Hepatocyte (in vitro differentiated cells): Measurements from ENCODE around the gene SPON1. TPM values are rescaled to one million over a fixed set of nuclear protein-coding genes. Genes with fewer than 3 reads are reported as not detected.
A peak's percentile ranks its signal among the peaks of the same experiment; 100 is the strongest.

Source experiments
- DNase-seq: peaks from one replicate; pipeline ENCODE4 v3.0.0-alpha.2; 2016; ENCODE audit warnings: low spot score
- H2AFZ ChIP-seq: fragments of 200-600 bp; sonication (generic); 2 replicates; pipeline ENCODE4 v1.6.0; 2016; ENCODE audit warnings: antibody characterized with exemption, mild to moderate bottlenecking
- H3K27ac ChIP-seq: fragments of 200-600 bp; sonication (generic); 2 replicates; pipeline ENCODE4 v1.5.1; 2016; ENCODE audit warnings: mild to moderate bottlenecking
- H3K27me3 ChIP-seq: fragments of 200-600 bp; sonication (generic); 2 replicates; pipeline ENCODE4 v1.6.1; 2016
- H3K36me3 ChIP-seq: fragments of 200-600 bp; sonication (generic); replicated peaks from 2 replicates; pipeline ENCODE4 v1.5.1; 2016; ENCODE audit warnings: low read depth; ENCODE audit not compliant: insufficient read depth
- H3K4me1 ChIP-seq: fragments of 200-600 bp; sonication (generic); 2 replicates; pipeline ENCODE4 v1.5.1; 2016; ENCODE audit warnings: mild to moderate bottlenecking, moderate library complexity; ENCODE audit not compliant: insufficient read depth
- H3K4me2 ChIP-seq: fragments of 200-600 bp; sonication (generic); 2 replicates; pipeline ENCODE4 v1.6.0; 2016
- H3K4me3 ChIP-seq: fragments of 200-600 bp; sonication (generic); 2 replicates; pipeline ENCODE4 v1.5.1; 2016; ENCODE audit warnings: mild to moderate bottlenecking
- H3K79me2 ChIP-seq: fragments of 200-600 bp; sonication (generic); 2 replicates; pipeline ENCODE4 v1.6.0; 2017; ENCODE audit warnings: mild to moderate bottlenecking
- H3K9me2 ChIP-seq: fragments of 200-600 bp; sonication (generic); replicated peaks from 2 replicates; pipeline ENCODE4 v1.6.0; 2017; ENCODE audit warnings: mild to moderate bottlenecking; ENCODE audit not compliant: insufficient read depth
- H3K9me3 ChIP-seq: fragments of 200-600 bp; sonication (generic); 2 replicates; pipeline ENCODE4 v1.5.1; 2016; ENCODE audit warnings: low read depth, mild to moderate bottlenecking
- H4K20me1 ChIP-seq: fragments of 200-600 bp; sonication (generic); 2 replicates; pipeline ENCODE4 v1.6.0; 2016; ENCODE audit warnings: mild to moderate bottlenecking; ENCODE audit not compliant: insufficient read depth, poor library complexity, severe bottlenecking
- CTCF ChIP-seq: fragments of 200-600 bp; sonication (generic); IDR thresholded peaks from 2 replicates; pipeline ENCODE4 v1.5.1; 2016; ENCODE audit warnings: antibody characterized with exemption, mild to moderate bottlenecking; ENCODE audit not compliant: poor library complexity
- EZH2 ChIP-seq: fragments of 200-600 bp; sonication (generic); IDR thresholded peaks from 2 replicates; pipeline ENCODE4 v1.6.1; 2016; ENCODE audit warnings: antibody characterized with exemption, mild to moderate bottlenecking, borderline replicate concordance
- EZH2phosphoT487 ChIP-seq: fragments of 200-600 bp; sonication (generic); IDR thresholded peaks from one replicate; pipeline ENCODE4 v1.6.1; 2018; ENCODE audit warnings: antibody characterized with exemption, mild to moderate bottlenecking, low read depth, moderate library complexity; ENCODE audit not compliant: unreplicated experiment, severe bottlenecking
- WGBS: methylation state at CpG from one replicate; pipeline ENCODE4 v1.1.6; 2016; ENCODE audit warnings: low lambda C conversion rate; ENCODE audit errors: missing lambda C conversion rate; 5-methylcytosine and 5-hydroxymethylcytosine counted together
- polyA plus RNA-seq: library from polyadenylated mRNA; unstranded; fragments of >200 nt; fragmentation: Nextera tagmentation; extraction: Ambion mirVana; gene quantifications from 2 replicates; pipeline ENCODE4 v1.2.1, GENCODE V29; 2016
- total RNA-seq: library from RNA; depleted of rRNA; stranded (reverse); fragments of >200 nt; gene quantifications from 2 replicates; pipeline ENCODE4 v1.2.3, GENCODE V29; 2014

Gene SPON1
- total and polyA plus RNA-seq, 2 experiments from 2014 or later = 47.8 to 73.1 TPM

- DNase-seq = no peak
- H3K4me3 ChIP-seq = no peak overlapping the region
- H2AFZ ChIP-seq = no peak overlapping the region
- no peaks in the 10 kb centered on the region for H3K79me2 ChIP-seq
- H3K27ac ChIP-seq = no peak overlapping the region
- H3K9me2 ChIP-seq = no peaks in the 10 kb centered on the region
- no peaks in the 10 kb centered on the region for H3K36me3 ChIP-seq
- no peak overlapping the region for H3K4me2 ChIP-seq
- H4K20me1 ChIP-seq = no peaks in the 10 kb centered on the region
- H3K4me1 ChIP-seq = no peaks in the 10 kb centered on the region
- WGBS = 100% methylated on average over 1 of the region's 1 CpG
- H3K9me3 ChIP-seq = no peaks in the 10 kb centered on the region
- TF ChIP-seq EZH2phosphoT487 (no peak), CTCF (no peak), EZH2 (no peak)
- H3K27me3 ChIP-seq = no peaks in the 10 kb centered on the region
Measured at GRCh38 chr11:14073849-14074476, 111.4 kb downstream of the SPON1 start.

GRCh38 chr11:14075118-14076078, 112.9 kb downstream of the SPON1 start:
- H3K27ac ChIP-seq = no peak overlapping the region
- H2AFZ ChIP-seq = no peak overlapping the region
- H3K9me3 ChIP-seq = no peaks in the 10 kb centered on the region
- no peak overlapping the region for H3K4me3 ChIP-seq
- H3K4me2 ChIP-seq = no peak overlapping the region
- DNase-seq = no peak
- TF ChIP-seq CTCF (no peak), EZH2 (no peak), EZH2phosphoT487 (no peak)
- H4K20me1 ChIP-seq = no peaks in the 10 kb centered on the region
- no peaks in the 10 kb centered on the region for H3K79me2 ChIP-seq
- H3K9me2 ChIP-seq = no peaks in the 10 kb centered on the region
- no peaks in the 10 kb centered on the region for H3K36me3 ChIP-seq
- no peaks in the 10 kb centered on the region for H3K27me3 ChIP-seq
- 77% methylated on average over 10 of the region's 10 CpGs for WGBS
- peaks cover 3% of the 10 kb centered on the region for H3K4me1 ChIP-seq

- DNase-seq = no peak
Measured at GRCh38 chr11:14079011-14079410, 116.5 kb downstream of the SPON1 start.

More at GRCh38 chr11:14079011-14079410, 116.5 kb downstream of the SPON1 start:
- H3K4me1 ChIP-seq = peaks cover 3% of the 10 kb centered on the region
- H3K9me2 ChIP-seq = no peaks in the 10 kb centered on the region
- no peak overlapping the region for H3K27ac ChIP-seq
- no peak overlapping the region for H3K4me3 ChIP-seq
- H3K79me2 ChIP-seq = no peaks in the 10 kb centered on the region
- H3K27me3 ChIP-seq = no peaks in the 10 kb centered on the region
- H2AFZ ChIP-seq = peak overlapping the region; percentile 0
- no peaks in the 10 kb centered on the region for H3K36me3 ChIP-seq
- no peak overlapping the region for H3K4me2 ChIP-seq
- no peaks in the 10 kb centered on the region for H4K20me1 ChIP-seq
- TF ChIP-seq EZH2phosphoT487 (no peak), CTCF (no peak), EZH2 (no peak)
- 54% methylated on average over 4 of the region's 4 CpGs for WGBS
- no peaks in the 10 kb centered on the region for H3K9me3 ChIP-seq
